PC-3 (cell line): ENCODE data around the gene N4BP2L1. TPM values are rescaled to one million over a fixed set of nuclear protein-coding genes. Genes with fewer than 3 reads are reported as not detected.

Experiments
- ATAC-seq: fragments of 200-7000 bp; cut with Tn5 transposase; 2 replicates; pipeline ENCODE4 v1.9.1; 2020; ENCODE audit warnings: mild to moderate bottlenecking, moderate library complexity
- BruUV-seq: library from RNA; stranded (reverse); fragments of 400-500 nt; replicated peaks from 2 replicates; lab custom pipeline; 2021; lab: Mats Ljungman, UMichigan
- CTCF ChIA-PET: fragments of 300-600 bp; sonication (Branson Sonifier 250); formaldehyde crosslinking; loops from one replicate; lab custom pipeline; 2022; ENCODE audit warnings: antibody characterized with exemption; lab: Charles Lee
- POLR2A ChIA-PET: fragments of 300-600 bp; sonication (Branson Sonifier 250); formaldehyde crosslinking; loops from one replicate; lab custom pipeline; 2022; ENCODE audit warnings: antibody characterized with exemption; ENCODE audit not compliant: unreplicated experiment; lab: Charles Lee
- DNase-seq: peaks from one replicate; pipeline ENCODE4 v3.0.0-alpha.2; 2015
- H2AFZ ChIP-seq: fragments of 300-600 bp; sonication (generic); 2 replicates; pipeline ENCODE4 v1.6.0; 2016; ENCODE audit warnings: antibody characterized with exemption, low read length
- H3F3A ChIP-seq: fragments of 300-600 bp; sonication (generic); one replicate; pipeline ENCODE4 v1.6.0; 2017; ENCODE audit warnings: antibody characterized with exemption, low read length, control low read depth, mild to moderate bottlenecking; ENCODE audit not compliant: unreplicated experiment
- H3K27ac ChIP-seq: fragments of 300-600 bp; sonication (generic); 2 replicates; pipeline ENCODE4 v1.5.1; 2016; ENCODE audit warnings: mild to moderate bottlenecking, low read length
- H3K27me3 ChIP-seq: fragments of 300-600 bp; sonication (generic); 2 replicates; pipeline ENCODE4 v1.6.1; 2016; ENCODE audit warnings: low read length, mixed read lengths
- H3K36me3 ChIP-seq: fragments of 300-600 bp; sonication (generic); 2 replicates; pipeline ENCODE4 v1.6.1; 2016; ENCODE audit warnings: low read depth, mixed run types, low read length, mixed read lengths
- H3K4me1 ChIP-seq: fragments of 300-600 bp; sonication (generic); 2 replicates; pipeline ENCODE4 v1.5.1; 2016; ENCODE audit warnings: low read length; ENCODE audit not compliant: insufficient read depth
- H3K4me2 ChIP-seq: fragments of 300-600 bp; sonication (generic); 2 replicates; pipeline ENCODE4 v1.6.0; 2016; ENCODE audit warnings: low read length
- H3K4me3 ChIP-seq: fragments of 300-600 bp; sonication (generic); 2 replicates; pipeline ENCODE4 v1.5.1; 2016; ENCODE audit warnings: mild to moderate bottlenecking, low read length, mixed read lengths
- H3K79me2 ChIP-seq: fragments of 300-600 bp; sonication (generic); 2 replicates; pipeline ENCODE4 v1.6.1; 2017; ENCODE audit warnings: low read length, mixed read lengths
- H3K9ac ChIP-seq: fragments of 300-600 bp; sonication (generic); 2 replicates; pipeline ENCODE4 v1.6.0; 2016; ENCODE audit warnings: mild to moderate bottlenecking, low read length
- H3K9me2 ChIP-seq: fragments of 300-600 bp; sonication (generic); replicated peaks from 2 replicates; pipeline ENCODE4 v1.6.1; 2016; ENCODE audit warnings: mixed run types, low read length, mixed read lengths
- H3K9me3 ChIP-seq: fragments of 300-600 bp; sonication (generic); 2 replicates; pipeline ENCODE4 v1.6.1; 2016; ENCODE audit warnings: low read length, mixed read lengths
- H4K20me1 ChIP-seq: fragments of 300-600 bp; sonication (generic); 2 replicates; pipeline ENCODE4 v1.6.1; 2016; ENCODE audit warnings: low read length, mixed read lengths
- CTCF ChIP-seq: fragments of 300-600 bp; sonication (generic); conservative IDR thresholded peaks from 2 replicates; pipeline ENCODE4 v1.5.1; 2017; ENCODE audit warnings: antibody characterized with exemption, low read depth, mild to moderate bottlenecking, low read length
- EZH2 ChIP-seq: fragments of 300-600 bp; sonication (generic); IDR thresholded peaks from one replicate; pipeline ENCODE4 v1.6.1; 2017; ENCODE audit warnings: antibody characterized with exemption, mild to moderate bottlenecking, low read length; ENCODE audit not compliant: unreplicated experiment
- EZH2phosphoT487 ChIP-seq: fragments of 300-600 bp; sonication (generic); IDR thresholded peaks from 2 replicates; pipeline ENCODE4 v1.6.1; 2018; ENCODE audit warnings: mild to moderate bottlenecking, antibody characterized with exemption, low read length, borderline replicate concordance
- intact Hi-C: fragments of 100-400 bp; cut with micrococcal nuclease; formaldehyde crosslinking; loops from 2 replicates; pipeline ENCODE4 v1.9.0; 2023
- total RNA-seq: library from RNA; depleted of rRNA; stranded (reverse); fragments of >200 nt; gene quantifications from 2 replicates; pipeline ENCODE4 v1.2.3, GENCODE V29; 2014

The N4BP2L1 gene
- total RNA-seq, 1 experiment from 2014 or later, result 0.15 TPM

DNA sequence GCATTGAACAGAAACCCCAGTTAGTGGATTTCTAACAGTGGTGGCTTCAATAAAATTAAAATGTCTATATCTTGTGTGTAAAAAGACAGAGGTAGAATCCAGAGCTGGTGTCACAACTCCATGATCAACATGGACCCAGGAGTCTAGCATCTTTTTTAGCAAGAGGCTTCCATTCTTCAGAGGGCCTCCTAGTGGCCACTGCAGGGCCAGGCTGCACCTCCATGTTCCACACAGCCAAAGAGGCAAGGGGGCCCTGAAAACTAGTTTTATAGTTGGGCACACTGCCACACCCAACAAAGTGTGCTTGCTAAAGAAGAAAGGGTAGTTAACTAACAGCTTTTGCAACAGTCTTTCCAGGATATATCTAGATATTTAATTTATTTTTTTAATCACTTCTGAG lies 12.9 kb downstream of the N4BP2L1 start:
- H3K4me2 ChIP-seq, result no peak overlapping the region
- BruUV-seq, result no TSS peak
- TF ChIP-seq EZH2 (no peak), EZH2phosphoT487 (no peak), CTCF (peak; percentile 66)
- no peaks in the 10 kb centered on the region for H3F3A ChIP-seq
- no peaks in the 10 kb centered on the region for H3K4me1 ChIP-seq
- intact Hi-C loops, result loop anchor here (10.0 kb wide), 1 partner anchor 250 kb away; no protein-coding TSS in a partner anchor
- CTCF ChIA-PET, result interaction anchor here (0.6 kb wide), 1 partner anchor 230 kb away, joined by 3 read pairs; no protein-coding TSS in a partner anchor
- H3K9me3 ChIP-seq, result no peaks in the 10 kb centered on the region
- H3K27me3 ChIP-seq, result no peaks in the 10 kb centered on the region
- POLR2A ChIA-PET, result interaction anchor here (0.5 kb wide), 1 partner anchor 13 kb away, joined by 3 read pairs; the partner anchor contains the start of gene N4BP2L1
- 0 out of 2 replicates have a peak overlapping the region, but pooled peaks have one; percentile 42 for H2AFZ ChIP-seq
- DNase-seq, result peak; percentile 20
- no peaks in the 10 kb centered on the region for H3K9me2 ChIP-seq
- H4K20me1 ChIP-seq, result no peaks in the 10 kb centered on the region
- H3K9ac ChIP-seq, result no peak overlapping the region
- no peak for ATAC-seq
- no peaks in the 10 kb centered on the region for H3K79me2 ChIP-seq
- H3K27ac ChIP-seq, result no peak overlapping the region
- H3K4me3 ChIP-seq, result no peak overlapping the region
- H3K36me3 ChIP-seq, result no peaks in the 10 kb centered on the region

GRCh38 chr13:32414580-32414979 lies 13.3 kb downstream of the N4BP2L1 start:
- Histone ChIP-seq H3K27ac (no peak overlapping the region), H3K79me2 (no peaks in the 10 kb centered on the region), H2AFZ (0 out of 2 replicates have a peak overlapping the region, but pooled peaks have one; percentile 42), H3K9ac (no peak overlapping the region), H3K4me1 (no peaks in the 10 kb centered on the region), H3K4me2 (no peak overlapping the region), H3K9me2 (no peaks in the 10 kb centered on the region), H3K27me3 (no peaks in the 10 kb centered on the region), H3K4me3 (no peak overlapping the region), H3F3A (no peaks in the 10 kb centered on the region), H4K20me1 (no peaks in the 10 kb centered on the region), H3K36me3 (no peaks in the 10 kb centered on the region), H3K9me3 (no peaks in the 10 kb centered on the region)
- intact Hi-C loops, result loop anchor here (10.0 kb wide), 1 partner anchor 250 kb away; no protein-coding TSS in a partner anchor
- BruUV-seq, result no TSS peak
- ChIA-PET CTCF (no interaction called here), POLR2A (interaction anchor here (0.5 kb wide), 1 partner anchor 13 kb away, joined by 3 read pairs; the partner anchor contains the start of gene N4BP2L1)
- TF ChIP-seq EZH2 (no peak), EZH2phosphoT487 (no peak), CTCF (no peak)
- DNase-seq, result no peak
- ATAC-seq, result no peak

GRCh38 chr13:32413284-32413683 lies 14.6 kb downstream of the N4BP2L1 start:
- no peaks in the 10 kb centered on the region for H3F3A ChIP-seq
- TF ChIP-seq EZH2, result no peak
- TF ChIP-seq CTCF, result no peak
- TF ChIP-seq EZH2phosphoT487, result no peak
- no peaks in the 10 kb centered on the region for H3K36me3 ChIP-seq
- H3K9me2 ChIP-seq, result no peaks in the 10 kb centered on the region
- ATAC-seq (no peak), DNase-seq (no peak)
- ChIA-PET POLR2A (no interaction called here), CTCF (interaction anchor here (0.6 kb wide), 1 partner anchor 249 kb away, joined by 4 read pairs; no protein-coding TSS in a partner anchor)
- BruUV-seq, result no TSS peak
- H3K79me2 ChIP-seq, result no peaks in the 10 kb centered on the region
- H3K27ac ChIP-seq, result no peak overlapping the region
- no peaks in the 10 kb centered on the region for H3K27me3 ChIP-seq
- intact Hi-C loops, result loop anchor here (10.0 kb wide), 1 partner anchor 248 kb away; no protein-coding TSS in a partner anchor
- no peak overlapping the region for H2AFZ ChIP-seq
- no peak overlapping the region for H3K4me3 ChIP-seq
- no peak overlapping the region for H3K9ac ChIP-seq
- no peaks in the 10 kb centered on the region for H3K4me1 ChIP-seq
- H3K4me2 ChIP-seq, result no peak overlapping the region
- H3K9me3 ChIP-seq, result no peaks in the 10 kb centered on the region
- H4K20me1 ChIP-seq, result no peaks in the 10 kb centered on the region
